K562 (cell line): ENCODE measurements around the gene RASGEF1C. TPM values are rescaled to one million over a fixed set of nuclear protein-coding genes. Genes with fewer than 3 reads are reported as not detected.

ENCODE experiments used
- HCFC1 ChIP-seq: IDR thresholded peaks from 2 replicates; pipeline ENCODE4 v1.6.1; 2012; ENCODE audit warnings: low read depth, low read length, improper control_type of control experiment
- NFRKB ChIP-seq: fragments of 450-650 bp; IDR thresholded peaks from 2 replicates; pipeline ENCODE4 v1.6.1; 2016; ENCODE audit warnings: low read depth
- NRF1 ChIP-seq, 2 experiments: fragments of 450-650 bp; IDR thresholded peaks in 1 of 2; conservative IDR thresholded peaks in 1 of 2; 2 replicates each; pipeline ENCODE4 v1.6.1; 2014; ENCODE audit warnings: mild to moderate bottlenecking in 2 of 2
- OTX1 ChIP-seq: fragments of 450-650 bp; formaldehyde crosslinking; IDR thresholded peaks from 2 replicates; pipeline ENCODE4 v1.4.0; 2022; ENCODE audit warnings: mild to moderate bottlenecking
- POLR3A ChIP-seq: IDR thresholded peaks from 2 replicates; pipeline ENCODE4 v1.6.1; 2011; ENCODE audit warnings: borderline replicate concordance, mild to moderate bottlenecking, moderate library complexity; ENCODE audit not compliant: insufficient read length, insufficient read depth; ENCODE audit errors: extremely low read depth
- RBFOX2 ChIP-seq: fragments of 200-400 bp; formaldehyde crosslinking; IDR thresholded peaks from 2 replicates; pipeline ENCODE4 v1.6.1; 2017; ENCODE audit warnings: low read depth, mild to moderate bottlenecking, low read length, moderate library complexity
- SMC3 ChIP-seq: conservative IDR thresholded peaks from 2 replicates; pipeline ENCODE4 v1.6.1; 2011; ENCODE audit warnings: low read depth, low read length, improper control_type of control experiment; ENCODE audit not compliant: insufficient read depth
- SREBF2 ChIP-seq: sonication (generic); formaldehyde crosslinking; IDR thresholded peaks from 2 replicates; pipeline ENCODE4 v1.4.0; 2020; ENCODE audit warnings: mild to moderate bottlenecking, missing genetic modification reagents
- ZNF324 ChIP-seq: fragments of 250-450 bp; sonication (Bioruptor Pico); IDR thresholded peaks from 2 replicates; pipeline ENCODE4 v1.4.0; 2020; ENCODE audit warnings: mild to moderate bottlenecking
- ZNF79 ChIP-seq: fragments of 250-450 bp; sonication (Bioruptor Pico); IDR thresholded peaks from 2 replicates; pipeline ENCODE4 v1.4.0; 2020; ENCODE audit warnings: low read depth, mild to moderate bottlenecking, moderate library complexity
- polyA plus RNA-seq, 8 experiments: library from polyadenylated mRNA; depleted of rRNA in 4 of 8; stranded (reverse) in 5 of 8; unstranded in 3 of 8; fragments of >200 nt; fragmentation: Nextera tagmentation in 2 of 8; fragmentation: Illumina TruSeq in 1 of 8; extraction: Ambion mirVana in 2 of 8; extraction: Trizol in 1 of 8; gene quantifications; 2 replicates each; pipeline versions ENCODE4 v1.2.1 to v1.2.3, GENCODE V29; 2011 to 2014; ENCODE audit warnings: inconsistent platforms in 1 of 8, missing spikeins in 1 of 8
- total RNA-seq, 7 experiments: library from RNA; depleted of rRNA in 6 of 7; stranded (reverse); fragments of >200 nt in 6 of 7; fragmentation: Illumina TruSeq in 2 of 7; extraction: Trizol in 2 of 7; gene quantifications; 2 replicates each; pipeline versions ENCODE4 v1.2.1 to v1.2.3, GENCODE V29; 2011 to 2021; ENCODE audit warnings: low replicate concordance in 1 of 7
- TF ChIP-seq, protein P1 (sequence below): fragments of 450-650 bp; IDR thresholded peaks from 2 replicates; pipeline ENCODE4 v1.6.1; 2016
- TF ChIP-seq, protein P2 (sequence below): fragments of 250-450 bp; sonication (Bioruptor Pico); IDR thresholded peaks from 2 replicates; pipeline ENCODE4 v1.8.0; 2022; ENCODE audit warnings: inconsistent platforms
- TF ChIP-seq, protein P3 (sequence below): sonication (generic); formaldehyde crosslinking; IDR thresholded peaks from 2 replicates; pipeline ENCODE4 v1.8.0; 2022; ENCODE audit warnings: missing genetic modification reagents, mild to moderate bottlenecking, borderline replicate concordance
- TF ChIP-seq, protein P4 (sequence below): sonication (generic); formaldehyde crosslinking; IDR thresholded peaks from 2 replicates; pipeline ENCODE4 v1.8.1; 2022; ENCODE audit warnings: missing genetic modification reagents

The RASGEF1C gene
- total and polyA plus RNA-seq, 9 of the 15 experiments (the other 6 are each of a cell fraction or from before 2014, with no cell fraction given) = 0.04 to 1.1 (median 0.21) TPM; not detected in 4

DNA sequence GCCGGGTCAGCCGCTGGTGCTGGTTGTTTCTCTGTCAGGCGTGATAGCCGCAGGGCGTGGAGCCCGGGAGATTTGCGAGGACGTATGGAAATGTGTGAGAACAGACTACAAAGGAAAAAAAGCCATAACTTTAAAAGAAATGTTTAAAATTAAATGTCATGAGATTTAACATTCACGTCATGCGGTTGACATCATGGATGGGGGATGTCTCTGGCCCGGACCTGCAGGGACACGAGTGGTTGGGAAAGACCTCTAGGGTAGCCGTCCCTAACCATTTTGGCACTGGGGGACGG lies 136.8 kb downstream of the RASGEF1C start (continued):
- TF ChIP-seq, protein P1, sequence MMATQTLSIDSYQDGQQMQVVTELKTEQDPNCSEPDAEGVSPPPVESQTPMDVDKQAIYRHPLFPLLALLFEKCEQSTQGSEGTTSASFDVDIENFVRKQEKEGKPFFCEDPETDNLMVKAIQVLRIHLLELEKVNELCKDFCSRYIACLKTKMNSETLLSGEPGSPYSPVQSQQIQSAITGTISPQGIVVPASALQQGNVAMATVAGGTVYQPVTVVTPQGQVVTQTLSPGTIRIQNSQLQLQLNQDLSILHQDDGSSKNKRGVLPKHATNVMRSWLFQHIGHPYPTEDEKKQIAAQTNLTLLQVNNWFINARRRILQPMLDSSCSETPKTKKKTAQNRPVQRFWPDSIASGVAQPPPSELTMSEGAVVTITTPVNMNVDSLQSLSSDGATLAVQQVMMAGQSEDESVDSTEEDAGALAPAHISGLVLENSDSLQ = no peak
- TF ChIP-seq HCFC1 (no peak), ZNF324 (CRISPR knock-in tag) (no peak), SREBF2 (CRISPR knock-in tag) (0 out of 2 replicates have a peak, but pooled peaks have one; percentile 37), RBFOX2 (no peak), OTX1 (CRISPR knock-in tag) (no peak), NFRKB (no peak), ZNF79 (CRISPR knock-in tag) (0 out of 2 replicates have a peak, but pooled peaks have one; percentile 15), SMC3 (no peak), POLR3A (no peak), NRF1 (conservative IDR thresholded peaks at IDR 0.05 in 1 of 2, IDR thresholded peaks at IDR 0.05 in 1 of 2) (no peak)
- TF ChIP-seq, protein P2, sequence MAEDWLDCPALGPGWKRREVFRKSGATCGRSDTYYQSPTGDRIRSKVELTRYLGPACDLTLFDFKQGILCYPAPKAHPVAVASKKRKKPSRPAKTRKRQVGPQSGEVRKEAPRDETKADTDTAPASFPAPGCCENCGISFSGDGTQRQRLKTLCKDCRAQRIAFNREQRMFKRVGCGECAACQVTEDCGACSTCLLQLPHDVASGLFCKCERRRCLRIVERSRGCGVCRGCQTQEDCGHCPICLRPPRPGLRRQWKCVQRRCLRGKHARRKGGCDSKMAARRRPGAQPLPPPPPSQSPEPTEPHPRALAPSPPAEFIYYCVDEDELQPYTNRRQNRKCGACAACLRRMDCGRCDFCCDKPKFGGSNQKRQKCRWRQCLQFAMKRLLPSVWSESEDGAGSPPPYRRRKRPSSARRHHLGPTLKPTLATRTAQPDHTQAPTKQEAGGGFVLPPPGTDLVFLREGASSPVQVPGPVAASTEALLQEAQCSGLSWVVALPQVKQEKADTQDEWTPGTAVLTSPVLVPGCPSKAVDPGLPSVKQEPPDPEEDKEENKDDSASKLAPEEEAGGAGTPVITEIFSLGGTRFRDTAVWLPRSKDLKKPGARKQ (CRISPR knock-in tag) = peak; percentile 97
- TF ChIP-seq, protein P3, sequence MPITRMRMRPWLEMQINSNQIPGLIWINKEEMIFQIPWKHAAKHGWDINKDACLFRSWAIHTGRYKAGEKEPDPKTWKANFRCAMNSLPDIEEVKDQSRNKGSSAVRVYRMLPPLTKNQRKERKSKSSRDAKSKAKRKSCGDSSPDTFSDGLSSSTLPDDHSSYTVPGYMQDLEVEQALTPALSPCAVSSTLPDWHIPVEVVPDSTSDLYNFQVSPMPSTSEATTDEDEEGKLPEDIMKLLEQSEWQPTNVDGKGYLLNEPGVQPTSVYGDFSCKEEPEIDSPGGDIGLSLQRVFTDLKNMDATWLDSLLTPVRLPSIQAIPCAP (CRISPR knock-in tag) = no peak; the same call in 1 of the 2 replicates
- TF ChIP-seq, protein P4, sequence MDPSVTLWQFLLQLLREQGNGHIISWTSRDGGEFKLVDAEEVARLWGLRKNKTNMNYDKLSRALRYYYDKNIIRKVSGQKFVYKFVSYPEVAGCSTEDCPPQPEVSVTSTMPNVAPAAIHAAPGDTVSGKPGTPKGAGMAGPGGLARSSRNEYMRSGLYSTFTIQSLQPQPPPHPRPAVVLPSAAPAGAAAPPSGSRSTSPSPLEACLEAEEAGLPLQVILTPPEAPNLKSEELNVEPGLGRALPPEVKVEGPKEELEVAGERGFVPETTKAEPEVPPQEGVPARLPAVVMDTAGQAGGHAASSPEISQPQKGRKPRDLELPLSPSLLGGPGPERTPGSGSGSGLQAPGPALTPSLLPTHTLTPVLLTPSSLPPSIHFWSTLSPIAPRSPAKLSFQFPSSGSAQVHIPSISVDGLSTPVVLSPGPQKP = peak; percentile 59; the same call in 1 of the 2 replicates
